ENCODE results near the gene TLE3.

TLE3 gene

DNA sequence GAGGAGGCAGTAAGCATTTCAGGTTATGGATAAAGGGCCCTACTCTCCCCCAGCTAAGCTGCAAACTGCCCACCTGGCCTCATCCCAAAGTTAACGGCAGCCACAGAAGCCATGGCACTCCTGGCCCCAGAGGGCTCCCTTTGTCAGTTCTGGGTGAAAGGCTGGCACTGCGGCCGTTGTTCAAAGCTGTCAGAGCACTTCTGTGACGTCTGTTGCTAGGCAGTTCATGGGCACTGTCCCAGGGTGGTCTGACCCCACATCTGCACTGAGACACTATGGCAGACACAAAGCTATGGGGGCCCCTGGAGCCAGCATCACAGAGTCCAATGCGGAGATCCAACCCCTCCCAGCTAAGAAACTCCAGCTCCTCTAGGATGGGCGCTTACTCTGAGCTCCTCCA, 30.0 kb downstream of the TLE3 start:
- TF ChIP-seq CTCF (IDR thresholded peaks at IDR 0.05; ENCODE audit: control insufficient read depth, extremely low read depth, insufficient read depth): no peak
- no peak for DNase-seq (ENCODE audit: low read depth)
- no peak overlapping the region for H3K4me3 ChIP-seq (ENCODE audit: low read depth, low read length)

DNA sequence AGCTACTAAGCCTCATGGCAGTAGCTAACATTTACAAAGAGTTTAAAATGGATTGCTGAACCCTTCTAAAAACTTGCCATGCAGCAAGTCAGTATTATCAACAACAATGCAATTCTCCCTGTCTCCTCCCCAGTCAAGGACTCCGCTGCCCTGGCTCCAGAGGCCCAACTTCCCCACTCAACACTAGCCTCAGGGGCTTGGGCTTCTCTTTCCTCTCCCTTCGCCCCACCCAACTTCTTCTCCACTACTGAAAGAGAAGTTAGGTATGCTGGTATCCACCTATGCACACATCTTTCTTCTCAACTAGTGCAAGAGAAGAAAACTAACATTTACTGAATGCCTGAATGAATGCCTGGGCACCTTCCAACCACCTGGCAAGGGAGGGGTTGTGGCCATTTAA, 30.7 kb downstream of the TLE3 start:
- H3K4me3 ChIP-seq (ENCODE audit: low read depth, low read length): no peak overlapping the region
- no peak for DNase-seq (ENCODE audit: low read depth)
- TF ChIP-seq CTCF (IDR thresholded peaks at IDR 0.05; ENCODE audit: control insufficient read depth, extremely low read depth, insufficient read depth): no peak

DNA sequence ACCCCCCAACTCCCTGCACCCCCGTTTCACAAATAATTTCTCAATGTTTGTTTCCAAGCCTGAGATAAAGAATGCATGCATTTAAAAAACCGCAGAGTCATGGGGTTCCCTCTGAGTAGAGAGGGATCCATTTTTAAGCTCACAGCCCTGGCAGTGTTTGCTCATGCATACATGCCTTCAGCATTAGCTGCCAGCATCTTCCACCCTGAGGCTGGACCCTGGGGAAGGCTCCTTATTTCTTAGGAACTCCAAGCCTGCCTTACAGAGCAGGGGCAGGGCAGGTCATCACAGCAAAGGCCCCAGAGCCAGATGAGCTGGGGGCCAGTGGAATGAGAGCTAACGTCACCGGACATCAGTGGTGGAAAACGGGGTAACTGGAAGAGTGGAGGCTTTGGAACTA, 31.3 kb downstream of the TLE3 start:
- H3K4me3 ChIP-seq (ENCODE audit: low read depth, low read length): no peak overlapping the region
- DNase-seq (ENCODE audit: low read depth): no peak
- TF ChIP-seq CTCF (IDR thresholded peaks at IDR 0.05; ENCODE audit: control insufficient read depth, extremely low read depth, insufficient read depth): no peak

- DNase-seq (ENCODE audit: low read depth): no peak
- H3K4me3 ChIP-seq (ENCODE audit: low read depth, low read length): no peak overlapping the region
- TF ChIP-seq CTCF (IDR thresholded peaks at IDR 0.05; ENCODE audit: control insufficient read depth, extremely low read depth, insufficient read depth): no peak
Measured at GRCh38 chr15:70066004-70066403, 31.7 kb downstream of the TLE3 start.

DNA sequence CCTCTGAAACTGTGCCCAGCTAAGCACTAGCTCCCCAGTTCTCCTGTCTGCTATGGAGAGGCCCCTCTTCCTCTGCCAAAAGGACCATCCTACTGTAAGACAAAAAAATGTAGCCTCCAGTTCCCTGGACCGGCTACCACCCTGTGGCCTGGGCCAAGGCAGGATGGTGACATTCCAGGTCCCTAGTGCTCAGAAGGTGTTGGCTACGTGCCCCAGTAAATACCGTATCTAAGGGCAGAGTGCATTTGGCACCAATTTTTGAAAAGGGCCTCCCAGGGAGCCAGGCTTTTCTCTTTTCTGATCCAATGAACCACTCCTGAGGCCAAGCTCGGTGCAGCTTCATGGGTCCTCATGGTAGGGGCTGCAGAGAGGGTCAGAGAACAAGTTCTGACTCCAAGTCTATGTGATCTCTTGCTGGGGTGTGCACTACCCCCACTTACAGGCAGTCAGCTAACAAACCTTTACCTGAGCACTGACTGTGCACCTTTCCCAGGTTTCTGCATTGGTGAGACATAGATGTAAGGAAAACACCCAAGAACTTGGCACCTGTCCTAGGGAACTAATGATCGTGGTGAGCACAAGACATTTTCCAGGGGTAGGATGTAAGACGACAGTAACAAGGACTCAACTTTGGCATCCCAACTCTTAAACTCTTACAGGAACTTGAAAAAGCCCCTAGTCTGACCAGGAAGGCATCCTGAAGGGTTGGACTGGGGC, 32.6 kb downstream of the TLE3 start:
- no peak for TF ChIP-seq CTCF (IDR thresholded peaks at IDR 0.05; ENCODE audit: control insufficient read depth, extremely low read depth, insufficient read depth)
- H3K4me3 ChIP-seq (ENCODE audit: low read depth, low read length): no peak overlapping the region
- DNase-seq (ENCODE audit: low read depth): peak; percentile 58

DNA sequence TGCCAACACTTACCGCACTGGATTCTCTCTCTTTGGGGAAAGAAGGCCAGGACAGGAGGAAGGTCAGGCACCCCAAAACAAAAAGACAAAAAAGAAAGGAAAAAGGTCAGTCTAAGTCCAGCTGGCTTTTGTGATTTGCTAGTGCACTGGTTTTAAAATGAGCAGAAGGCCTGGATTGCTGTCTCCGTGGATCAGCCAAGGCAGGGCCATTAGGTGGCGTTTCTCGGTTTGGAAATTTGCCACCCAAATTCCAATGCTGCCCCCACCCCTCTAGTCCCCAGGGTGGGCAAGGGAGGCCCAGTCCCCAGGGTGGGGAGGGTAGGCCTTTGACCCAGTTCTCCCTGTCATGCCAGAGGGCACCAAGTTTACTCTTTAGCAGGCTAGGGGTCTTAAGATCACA, 33.3 kb downstream of the TLE3 start:
- 0 out of 2 replicates have a peak, but pooled peaks have one; percentile 6 for TF ChIP-seq CTCF (IDR thresholded peaks at IDR 0.05; ENCODE audit: control insufficient read depth, extremely low read depth, insufficient read depth)
- H3K4me3 ChIP-seq (ENCODE audit: low read depth, low read length): no peak overlapping the region
- no peak for DNase-seq (ENCODE audit: low read depth)

- no peak for DNase-seq (ENCODE audit: low read depth)
- no peak for TF ChIP-seq CTCF (IDR thresholded peaks at IDR 0.05; ENCODE audit: control insufficient read depth, extremely low read depth, insufficient read depth)
Measured at GRCh38 chr15:70063980-70064379, 33.7 kb downstream of the TLE3 start.

More at GRCh38 chr15:70063980-70064379, 33.7 kb downstream of the TLE3 start:
- no peak overlapping the region for H3K4me3 ChIP-seq (ENCODE audit: low read depth, low read length)

Data from LNCaP clone FGC (cell line).